Activated T-cell treated with anti-CD3 and anti-CD28 coated beads for 1 hour (primary cell): ENCODE measurements around the gene EIF3J.
"Not testable (repeated sequence)": the region's sequence is repeated elsewhere in the genome, so short reads cannot be mapped to it uniquely, and the experiment has no call there.

Experiments used
- DNase-seq: peaks from one replicate; pipeline ENCODE4 v3.0.0-alpha.2; 2020; ENCODE audit warnings: low read depth

Gene EIF3J, protein sequence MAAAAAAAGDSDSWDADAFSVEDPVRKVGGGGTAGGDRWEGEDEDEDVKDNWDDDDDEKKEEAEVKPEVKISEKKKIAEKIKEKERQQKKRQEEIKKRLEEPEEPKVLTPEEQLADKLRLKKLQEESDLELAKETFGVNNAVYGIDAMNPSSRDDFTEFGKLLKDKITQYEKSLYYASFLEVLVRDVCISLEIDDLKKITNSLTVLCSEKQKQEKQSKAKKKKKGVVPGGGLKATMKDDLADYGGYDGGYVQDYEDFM

DNA sequence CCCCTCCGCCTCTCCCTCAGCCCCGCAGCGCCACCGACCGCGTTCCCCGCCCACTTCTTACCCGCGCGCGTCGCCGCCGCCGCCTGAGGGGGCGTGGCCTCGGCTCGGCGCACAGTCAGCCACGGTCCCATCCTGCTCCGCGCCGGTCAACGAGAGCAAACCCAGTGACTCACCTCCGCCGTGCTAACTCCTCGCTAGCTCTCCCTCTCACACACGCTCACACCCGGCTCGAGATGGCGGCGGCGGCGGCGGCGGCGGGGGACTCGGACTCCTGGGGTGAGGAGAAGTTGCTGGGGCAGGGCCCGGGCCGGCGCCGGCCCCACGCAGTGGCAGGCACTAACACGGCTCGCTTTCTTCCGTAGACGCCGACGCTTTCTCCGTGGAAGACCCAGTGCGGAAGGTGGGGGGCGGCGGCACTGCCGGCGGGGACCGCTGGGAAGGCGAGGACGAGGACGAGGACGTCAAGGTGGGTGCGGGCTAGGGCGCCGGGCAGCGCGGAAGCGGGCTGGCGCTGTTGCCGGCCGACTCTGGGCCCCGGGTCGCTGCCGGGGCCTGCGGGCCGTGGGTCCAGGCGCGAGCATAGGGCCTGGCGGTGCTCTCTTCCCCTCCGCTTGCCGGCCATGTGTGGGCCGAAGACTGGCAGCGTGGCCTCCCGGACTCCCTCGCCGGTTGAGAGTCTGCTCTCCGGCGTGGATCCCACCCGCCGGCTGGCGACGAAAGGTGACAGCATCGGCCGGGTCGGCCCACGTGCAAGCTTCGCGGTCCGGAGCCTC lies at the start of gene EIF3J:
EIF3J (plus strand) TSS at position 186 of the 773 bp plus-strand sequence; CDS start at position 234, 48 bp downstream.
- peak; percentile 91 for DNase-seq

DNA sequence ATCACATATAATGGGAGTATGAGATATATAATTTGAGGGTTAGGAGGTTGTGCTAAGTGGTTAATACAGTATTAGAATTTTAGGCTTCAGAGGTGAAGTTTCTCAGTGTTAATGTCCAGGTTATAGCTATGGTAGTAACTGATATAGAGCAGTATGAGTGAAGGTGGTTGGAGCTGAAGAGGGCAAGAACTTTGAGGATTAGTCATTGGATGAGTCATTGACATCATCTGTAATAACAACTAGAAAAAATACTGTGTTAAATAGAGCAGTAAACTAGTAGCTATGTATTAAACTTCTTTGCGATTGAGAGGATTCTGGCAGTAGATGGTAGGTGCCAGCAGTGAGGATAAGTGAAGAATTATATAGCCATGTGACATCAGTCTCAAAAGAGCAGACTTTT lies 47.5 kb upstream of the EIF3J start:
- DNase-seq = no peak

DNA sequence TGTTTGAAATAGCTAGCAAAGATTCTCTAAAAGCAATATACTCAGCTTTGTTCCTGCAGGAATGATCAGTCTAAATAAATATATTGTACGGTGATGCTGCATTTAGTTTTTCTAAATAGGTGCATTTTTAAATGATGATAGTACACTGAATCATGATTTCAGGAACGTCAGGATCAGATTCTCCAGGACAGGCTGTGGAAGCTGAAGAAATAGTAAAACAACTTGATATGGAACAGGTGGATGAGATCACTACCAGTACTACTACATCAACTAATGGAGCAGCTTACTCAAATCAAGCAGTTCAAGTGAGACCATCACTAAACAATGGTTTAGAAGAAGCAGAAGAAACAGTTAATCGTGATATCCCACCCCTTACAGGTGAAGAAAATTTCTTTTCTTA lies 46.3 kb upstream of the EIF3J start:
- no peak for DNase-seq

GRCh38 chr15:44492040-44492439 lies 44.9 kb upstream of the EIF3J start:
- no peak for DNase-seq

- DNase-seq = no peak
Measured at GRCh38 chr15:44492672-44493071, 44.3 kb upstream of the EIF3J start.

GRCh38 chr15:44495562-44495961 lies 41.4 kb upstream of the EIF3J start:
- DNase-seq = no peak

GRCh38 chr15:44500555-44500954 lies 36.4 kb upstream of the EIF3J start:
- DNase-seq = no peak

GRCh38 chr15:44501768-44502366 lies 35.1 kb upstream of the EIF3J start:
- no peak for DNase-seq

- no peak for DNase-seq
Measured at GRCh38 chr15:44516436-44516835, 20.5 kb upstream of the EIF3J start.

GRCh38 chr15:44519537-44519936 lies 17.4 kb upstream of the EIF3J start:
- DNase-seq = no peak

- no peak for DNase-seq
Measured at GRCh38 chr15:44525018-44525417, 11.9 kb upstream of the EIF3J start.

- DNase-seq = no peak
Measured at GRCh38 chr15:44527241-44527640, 9.7 kb upstream of the EIF3J start.

DNA sequence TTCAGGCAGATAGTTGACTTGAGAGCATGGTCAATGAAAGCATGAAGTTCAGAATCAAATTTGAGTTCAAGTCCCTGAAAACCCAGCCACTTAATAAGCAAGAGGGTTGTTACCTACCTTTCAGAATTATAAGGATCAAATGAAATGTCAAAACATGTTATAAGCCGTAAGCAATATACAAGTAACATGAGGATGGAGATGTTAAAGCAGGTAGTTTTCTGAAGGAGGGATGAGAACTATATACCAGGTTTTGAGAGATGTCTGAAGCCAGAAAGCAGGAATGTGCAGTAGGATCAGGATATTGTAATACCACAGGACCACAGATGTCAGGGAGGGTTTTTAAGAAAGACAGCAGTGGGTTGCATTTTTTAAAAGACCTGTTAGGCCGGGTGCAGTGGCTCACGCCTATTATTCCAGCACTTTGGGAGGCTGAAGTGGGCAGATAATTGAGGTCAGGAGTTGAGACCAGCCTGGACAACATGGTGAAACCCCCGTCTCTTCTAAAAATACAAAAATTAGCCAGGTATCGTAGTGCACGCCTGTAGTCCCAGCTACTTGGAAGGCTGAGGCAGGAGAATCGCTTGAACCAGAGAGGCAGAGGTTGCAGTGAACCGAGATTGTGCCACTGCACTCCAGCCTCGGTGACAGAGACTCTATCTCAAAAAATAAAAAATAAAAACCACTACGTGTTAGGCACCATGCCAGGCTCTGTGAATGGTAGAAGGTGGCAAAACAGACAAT lies 6.9 kb upstream of the EIF3J start:
- no peak for DNase-seq

DNA sequence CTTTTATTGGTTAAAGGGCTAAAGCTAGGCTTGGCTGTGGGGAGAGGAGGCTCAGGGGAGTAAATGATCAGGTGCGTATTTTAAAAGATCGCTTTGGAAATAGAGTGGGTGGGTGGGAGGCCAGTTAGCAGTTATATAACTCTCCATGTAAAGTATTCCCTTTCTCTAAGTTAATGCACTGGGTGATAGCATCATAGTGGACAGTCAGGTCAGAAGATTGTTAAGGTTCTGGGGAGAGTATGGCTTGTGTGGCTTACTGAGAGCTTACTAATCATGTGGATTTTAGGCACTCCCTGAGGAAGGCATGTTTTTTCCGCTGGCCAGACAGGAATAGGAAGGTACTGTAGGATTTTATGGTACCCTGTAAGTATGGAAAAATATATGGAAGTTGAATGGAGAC lies 6.3 kb upstream of the EIF3J start:
- no peak for DNase-seq

DNA sequence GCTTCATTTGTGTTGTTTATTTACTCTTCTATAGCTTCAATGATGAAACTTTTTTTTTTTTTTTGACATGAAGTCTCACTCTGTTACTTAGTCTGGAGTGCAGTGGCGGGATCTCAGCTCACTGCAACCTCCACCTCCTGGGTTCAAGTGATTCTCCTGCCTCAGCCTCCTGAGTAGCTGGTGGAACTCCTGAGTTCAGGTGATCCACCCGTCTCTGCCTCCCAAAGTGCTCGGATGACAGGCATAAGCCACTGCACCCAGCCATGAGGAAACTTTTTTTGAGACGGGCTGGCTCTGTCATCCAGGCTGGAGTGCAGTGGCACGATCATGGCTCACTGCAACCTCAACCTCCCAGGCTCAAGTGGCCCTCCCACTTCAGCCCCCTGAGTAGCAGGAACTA lies 4.7 kb upstream of the EIF3J start:
- DNase-seq = not testable (repeated sequence)

DNA sequence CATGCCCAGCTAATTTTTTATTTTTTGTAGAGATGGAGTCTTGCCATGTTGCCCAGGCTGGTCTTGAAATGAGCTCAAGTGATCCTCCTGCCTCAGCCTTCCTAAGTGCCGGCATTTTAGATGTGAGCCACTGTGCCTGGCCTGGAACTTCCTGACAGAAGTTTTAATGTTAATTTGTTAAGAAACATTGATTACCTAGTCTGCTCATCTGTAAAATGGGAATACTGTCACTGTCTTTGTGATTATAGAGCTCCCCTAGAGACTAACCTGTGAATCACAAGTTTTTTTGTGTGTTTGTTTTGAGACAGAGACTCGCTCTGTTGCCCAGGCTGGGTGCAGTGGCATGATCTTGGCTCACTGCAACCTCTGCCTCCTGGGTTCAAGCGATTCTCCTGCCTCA lies 4.3 kb upstream of the EIF3J start:
- no peak for DNase-seq

DNA sequence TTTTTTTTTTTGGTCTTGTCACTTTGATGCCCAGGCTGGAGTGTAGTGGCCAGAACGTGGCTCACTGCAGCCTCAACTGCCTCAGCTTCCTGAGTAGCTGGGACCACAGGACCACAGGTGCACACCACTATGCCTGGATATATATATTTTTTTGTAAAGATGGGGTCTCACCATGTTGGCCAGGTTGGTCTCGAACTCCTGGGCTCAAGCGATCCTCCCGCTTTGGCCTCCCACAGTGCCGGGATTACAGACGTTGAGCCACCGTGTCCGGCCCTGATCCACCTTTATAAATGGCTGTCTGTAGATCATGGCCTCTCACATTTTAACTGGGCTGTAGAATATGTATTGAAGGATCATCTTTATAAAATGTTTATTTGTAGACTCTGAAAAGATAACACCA lies 1.9 kb upstream of the EIF3J start:
- DNase-seq = no peak

GRCh38 chr15:44535523-44536301 lies 1.2 kb upstream of the EIF3J start:
- DNase-seq = peak; percentile 11

DNA sequence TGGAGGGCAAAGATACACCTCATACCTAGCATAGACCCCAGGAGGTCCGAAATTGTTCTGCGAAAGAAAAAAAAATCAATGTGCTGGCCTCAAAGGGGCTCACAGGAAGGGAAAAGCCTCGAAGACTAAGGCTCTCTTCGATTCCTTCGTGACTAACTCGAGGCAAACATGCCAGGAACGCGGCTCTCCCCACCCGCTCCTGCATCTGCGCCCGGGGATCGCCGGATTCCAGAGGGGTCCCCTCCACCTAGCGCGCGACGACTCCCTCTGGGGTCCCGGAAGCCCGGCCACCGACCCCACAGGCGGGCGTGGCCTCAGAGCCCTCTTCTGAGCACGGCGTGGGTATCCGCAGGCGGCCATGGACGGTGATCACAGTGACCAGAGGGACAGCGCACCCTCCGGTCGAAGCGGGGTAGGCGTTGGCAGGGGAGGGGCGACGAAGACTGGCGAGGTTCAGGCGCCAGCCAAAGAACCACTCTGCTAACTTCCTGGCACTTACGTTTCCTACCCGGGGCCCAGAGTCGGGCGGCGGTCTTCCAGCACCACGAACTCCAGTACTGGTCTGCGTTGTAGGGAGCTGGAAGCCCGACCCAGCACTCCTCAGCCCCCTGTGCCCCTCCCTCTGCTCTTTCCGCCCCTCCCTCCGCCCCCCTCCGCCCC lies 515 bp upstream of the EIF3J start:
- DNase-seq = no peak

GRCh38 chr15:44537735-44538240 lies 841 bp downstream of the EIF3J start:
- no peak for DNase-seq
